ENCODE results near the gene PDIA2. TPM values are rescaled to one million over a fixed set of nuclear protein-coding genes. Genes with fewer than 3 reads are reported as not detected.

The PDIA2 gene
- total RNA-seq, 3 donors from 2014 or later = 0.23 to 2.8 (median 1.3) TPM

GRCh38 chr16:287981-288920, 5.3 kb downstream of the PDIA2 start:
- intact Hi-C loops (cut with DNase I, micrococcal nuclease) = no loop called here
- Histone ChIP-seq H3K4me3 (no peak overlapping the region), H3K9me3 (no peaks in the 10 kb centered on the region), H3K4me1 (ENCODE audit: low read depth) (no peaks in the 10 kb centered on the region), H3K36me3 (ENCODE audit: low read depth) (no peaks in the 10 kb centered on the region)
- TF ChIP-seq CTCF (IDR thresholded peaks at IDR 0.05) = no peak
- DNase-seq = no peak
- no peak for ATAC-seq

GRCh38 chr16:289395-289997, 6.5 kb downstream of the PDIA2 start:
- ATAC-seq = no peak
- Histone ChIP-seq H3K9me3 (no peaks in the 10 kb centered on the region), H3K4me1 (ENCODE audit: low read depth) (no peaks in the 10 kb centered on the region), H3K4me3 (no peak overlapping the region), H3K36me3 (ENCODE audit: low read depth) (no peaks in the 10 kb centered on the region)
- no peak for DNase-seq
- no peak for TF ChIP-seq CTCF (IDR thresholded peaks at IDR 0.05)
- intact Hi-C loops (cut with DNase I, micrococcal nuclease) = no loop called here

GRCh38 chr16:290015-290680, 7.2 kb downstream of the PDIA2 start:
- intact Hi-C loops (cut with DNase I, micrococcal nuclease) = no loop called here
- Histone ChIP-seq H3K9me3 (no peaks in the 10 kb centered on the region), H3K4me3 (no peak overlapping the region), H3K4me1 (ENCODE audit: low read depth) (no peaks in the 10 kb centered on the region), H3K36me3 (ENCODE audit: low read depth) (no peaks in the 10 kb centered on the region)
- DNase-seq = no peak
- no peak for ATAC-seq
- TF ChIP-seq CTCF (IDR thresholded peaks at IDR 0.05) = no peak

- no peak overlapping the region for H3K4me3 ChIP-seq
- TF ChIP-seq CTCF (IDR thresholded peaks at IDR 0.05) = no peak
- ATAC-seq (no peak), DNase-seq (no peak)
- H3K4me1 ChIP-seq (ENCODE audit: low read depth) = no peaks in the 10 kb centered on the region
- H3K36me3 ChIP-seq (ENCODE audit: low read depth) = no peaks in the 10 kb centered on the region
- H3K9me3 ChIP-seq = no peaks in the 10 kb centered on the region
- intact Hi-C loops (cut with DNase I, micrococcal nuclease) = no loop called here
Observed at GRCh38 chr16:290681-291405, 7.9 kb downstream of the PDIA2 start.

- DNase-seq (no peak), ATAC-seq (no peak)
- intact Hi-C loops (cut with DNase I, micrococcal nuclease) = no loop called here
- H3K36me3 ChIP-seq (ENCODE audit: low read depth) = no peaks in the 10 kb centered on the region
- no peaks in the 10 kb centered on the region for H3K9me3 ChIP-seq
- no peak overlapping the region for H3K4me3 ChIP-seq
- no peaks in the 10 kb centered on the region for H3K4me1 ChIP-seq (ENCODE audit: low read depth)
- TF ChIP-seq CTCF (IDR thresholded peaks at IDR 0.05) = no peak
Observed at GRCh38 chr16:291539-291938, 8.6 kb downstream of the PDIA2 start.

All from mucosa of descending colon (tissue), 3 donors.